HepG2 (cell line): Measurements from ENCODE around the gene CRABP1. TPM values are rescaled to one million over a fixed set of nuclear protein-coding genes. Genes with fewer than 3 reads are reported as not detected.

Source experiments
- ATAC-seq: fragments of 200-7000 bp; cut with Tn5 transposase; 3 replicates; pipeline ENCODE4 v1.9.1; 2020; ENCODE audit warnings: mild to moderate bottlenecking, moderate library complexity
- BruUV-seq: library from RNA; stranded (reverse); fragments of 400-500 nt; replicated peaks from 2 replicates; lab custom pipeline; 2021; lab: Mats Ljungman, UMichigan
- CTCF ChIA-PET: fragments of 300-600 bp; formaldehyde crosslinking; extraction: SDS; loops from one replicate; lab custom pipeline; 2021; ENCODE audit warnings: low total read pairs, inconsistent platforms, low intra/inter-chr PET ratio; lab: Yijun Ruan, JAX
- POLR2A ChIA-PET: fragments of 350-600 bp; sonication (Branson Sonifier 250); formaldehyde crosslinking; loops from one replicate; lab custom pipeline; 2020; ENCODE audit warnings: antibody characterized with exemption, inconsistent platforms; lab: Yijun Ruan, JAX
- DNase-seq: peaks from one replicate; pipeline ENCODE4 v3.0.0-alpha.2; 2015; ENCODE audit warnings: low spot score
- FAIRE-seq: peaks from 3 replicates; lab custom pipeline; 2011; peaks lifted over from hg19 to GRCh38; lab: Jason Lieb, UNC
- H2AFZ ChIP-seq: one replicate; pipeline ENCODE4 v1.6.1; 2011; ENCODE audit warnings: low read length, inconsistent platforms
- H3K27ac ChIP-seq: fragments of 300-600 bp; 3 replicates; pipeline ENCODE4 v1.8.0; 2011; ENCODE audit warnings: mixed run types, mild to moderate bottlenecking, mixed read lengths, low read length, inconsistent platforms; ENCODE audit not compliant: insufficient read depth; ENCODE audit errors: extremely low read length
- H3K27me3 ChIP-seq, 2 experiments: fragments of 200-600 bp in 1 of 2; 2 replicates in 1 of 2; 3 replicates in 1 of 2; pipeline versions ENCODE4 v1.6.0 to v1.8.0; 2011; ENCODE audit warnings: low read length in 2 of 2, mild to moderate bottlenecking in 2 of 2, moderate library complexity in 2 of 2, inconsistent platforms in 1 of 2; ENCODE audit not compliant: insufficient read depth in 2 of 2, control insufficient read depth in 1 of 2
- H3K36me3 ChIP-seq, 2 experiments: fragments of 200-600 bp in 1 of 2; replicated peaks in 1 of 2; 2 replicates in 1 of 2; 3 replicates in 1 of 2; pipeline versions ENCODE4 v1.5.1 to v1.8.0; 2011; ENCODE audit warnings: low read length in 2 of 2, inconsistent platforms in 1 of 2; ENCODE audit not compliant: insufficient read depth in 2 of 2, control insufficient read depth in 1 of 2
- H3K4me1 ChIP-seq: 2 replicates; pipeline ENCODE4 v1.5.1; 2012; ENCODE audit warnings: low read length, inconsistent platforms; ENCODE audit not compliant: insufficient read depth
- H3K4me2 ChIP-seq: 2 replicates; pipeline ENCODE4 v1.6.0; 2011; ENCODE audit warnings: low read depth, low read length, inconsistent platforms
- H3K4me3 ChIP-seq, 3 experiments: fragments of 200-600 bp in 1 of 3; sonication (generic), shearing (Covaris generic) in 1 of 3; replicated peaks in 1 of 3; 2 replicates each; pipeline ENCODE4 v1.5.1; 2011 to 2016; ENCODE audit warnings: low read length in 3 of 3, inconsistent platforms in 2 of 3, low read depth in 2 of 3, mild to moderate bottlenecking in 2 of 3, control low read depth in 1 of 3, mixed read lengths in 1 of 3; ENCODE audit not compliant: insufficient read depth in 1 of 3
- H3K79me2 ChIP-seq: one replicate; pipeline ENCODE4 v1.6.1; 2011; ENCODE audit warnings: low read length, inconsistent platforms; ENCODE audit not compliant: insufficient read depth
- H3K9ac ChIP-seq: 2 replicates; pipeline ENCODE4 v1.6.0; 2011; ENCODE audit warnings: mild to moderate bottlenecking, low read depth, low read length, inconsistent platforms; ENCODE audit not compliant: insufficient read depth
- H3K9me3 ChIP-seq: 2 replicates; pipeline ENCODE4 v1.5.1; 2012; ENCODE audit warnings: mild to moderate bottlenecking, low read length
- H4K20me1 ChIP-seq: 2 replicates; pipeline ENCODE4 v1.6.0; 2011; ENCODE audit warnings: inconsistent platforms, mild to moderate bottlenecking, low read length, moderate library complexity; ENCODE audit not compliant: insufficient read depth
- AGO1 ChIP-seq: fragments of 200-400 bp; formaldehyde crosslinking; IDR thresholded peaks from 2 replicates; pipeline ENCODE4 v1.6.1; 2017; ENCODE audit warnings: mild to moderate bottlenecking, low read depth, low read length, moderate library complexity; ENCODE audit not compliant: poor library complexity, severe bottlenecking
- ARHGAP35 ChIP-seq: sonication (generic); formaldehyde crosslinking; IDR thresholded peaks from 2 replicates; pipeline ENCODE4 v1.9.0; 2022; ENCODE audit warnings: mild to moderate bottlenecking, inconsistent platforms, moderate library complexity, missing genetic modification reagents, borderline replicate concordance
- E2F5 ChIP-seq: sonication (generic); formaldehyde crosslinking; conservative IDR thresholded peaks from 2 replicates; pipeline ENCODE4 v1.4.0; 2020; ENCODE audit warnings: missing genetic modification reagents
- RFXAP ChIP-seq: sonication (generic); formaldehyde crosslinking; IDR thresholded peaks from 2 replicates; pipeline ENCODE4 v1.4.0; 2020; ENCODE audit warnings: missing genetic modification reagents, borderline replicate concordance
- ZBTB40 ChIP-seq, 2 experiments: fragments of 450-650 bp in 1 of 2; sonication (generic) in 1 of 2; formaldehyde crosslinking in 1 of 2; IDR thresholded peaks; 2 replicates each; pipeline versions ENCODE4 v1.6.1 to v1.8.0; 2016 to 2022; ENCODE audit warnings: antibody characterized with exemption in 1 of 2, mild to moderate bottlenecking in 1 of 2, missing genetic modification reagents in 1 of 2
- ZFP36L2 ChIP-seq: sonication (generic); formaldehyde crosslinking; IDR thresholded peaks from 2 replicates; pipeline ENCODE4 v1.4.0; 2020; ENCODE audit warnings: missing genetic modification reagents
- ZNF224 ChIP-seq: sonication (generic); formaldehyde crosslinking; IDR thresholded peaks from 2 replicates; pipeline ENCODE4 v1.5.0; 2020; ENCODE audit warnings: mild to moderate bottlenecking, missing genetic modification reagents
- ZNF724P ChIP-seq: sonication (generic); formaldehyde crosslinking; IDR thresholded peaks from 2 replicates; pipeline ENCODE4 v1.8.0; 2022; ENCODE audit warnings: missing genetic modification reagents, borderline replicate concordance
- ZNF841 ChIP-seq: sonication (generic); formaldehyde crosslinking; IDR thresholded peaks from 2 replicates; pipeline ENCODE4 v1.8.1; 2023; ENCODE audit warnings: missing genetic modification reagents, borderline replicate concordance
- ZSCAN12 ChIP-seq: sonication (generic); formaldehyde crosslinking; IDR thresholded peaks from 2 replicates; pipeline ENCODE4 v1.9.0; 2021; ENCODE audit warnings: mild to moderate bottlenecking, missing genetic modification reagents
- WGBS: methylation state at CpG from one replicate; pipeline ENCODE4 v1.1.6; 2017; ENCODE audit warnings: low lambda C conversion rate; 5-methylcytosine and 5-hydroxymethylcytosine counted together
- in situ Hi-C: cut with HindIII; loops from 2 replicates; pipeline ENCODE4 v1.10.0; 2017; ENCODE audit warnings: low pct_unique_long_range_greater_than_20kb; ENCODE audit not compliant: extremely low pct_ligation_motif_present
- intact Hi-C: fragments of 100-400 bp; cut with micrococcal nuclease; formaldehyde crosslinking; loops from one replicate; pipeline ENCODE4 v1.10.0; 2022; ENCODE audit not compliant: unreplicated experiment
- polyA plus RNA-seq, 8 experiments: library from polyadenylated mRNA; depleted of rRNA in 3 of 8; stranded (reverse) in 7 of 8; unstranded in 1 of 8; fragments of >200 nt; fragmentation: Illumina TruSeq in 4 of 8; extraction: Trizol in 4 of 8; gene quantifications; 2 replicates each; pipeline versions ENCODE4 v1.2.1 to v1.2.3, GENCODE V29; 2011 to 2016; ENCODE audit warnings: low read depth in 4 of 8, missing spikeins in 1 of 8, mixed read lengths in 1 of 8; ENCODE audit not compliant: insufficient read depth in 1 of 8
- total RNA-seq, 5 experiments: library from RNA; depleted of rRNA; stranded (reverse); fragments of >200 nt; fragmentation: Illumina TruSeq; extraction: Trizol; gene quantifications; 2 replicates each; pipeline ENCODE4 v1.2.3, GENCODE V29; 2016; ENCODE audit warnings: low read depth in 1 of 5
- TF ChIP-seq, protein P1 (sequence below): sonication (generic); formaldehyde crosslinking; IDR thresholded peaks from 2 replicates; pipeline ENCODE4 v1.8.1; 2023; ENCODE audit warnings: missing genetic modification reagents, inconsistent platforms, borderline replicate concordance

Gene CRABP1
- total and polyA plus RNA-seq, 2 of the 13 experiments (the other 11 are each of a cell fraction or from before 2014, with no cell fraction given): not detected

DNA sequence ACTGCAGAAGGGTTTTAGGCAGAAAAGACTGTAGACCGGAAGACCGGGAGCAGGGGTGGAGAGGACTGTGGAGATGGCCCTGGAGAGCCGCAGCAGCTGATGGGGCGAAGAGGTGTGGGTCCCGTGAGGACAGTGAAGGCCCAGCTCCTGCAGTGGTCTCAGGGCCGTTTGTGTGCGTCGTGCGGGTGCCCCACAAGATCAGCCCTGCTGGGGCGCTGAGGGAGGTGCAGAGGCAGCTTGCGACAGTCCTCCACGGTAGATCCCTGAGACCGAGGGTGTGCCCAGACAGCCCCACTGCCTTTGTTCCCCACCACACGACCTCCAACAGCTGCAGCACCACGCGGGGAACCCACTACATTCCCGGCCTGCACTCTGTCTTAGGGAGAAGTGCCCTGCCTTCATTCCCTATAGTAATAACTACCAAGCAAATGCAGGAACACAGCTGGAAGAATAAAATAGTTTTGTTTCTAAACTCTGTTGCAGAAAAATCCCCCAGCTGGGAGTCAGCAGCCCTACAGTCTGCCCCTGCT, 19.0 kb upstream of the CRABP1 start:
- CTCF ChIA-PET: no interaction called here
- WGBS: 48% methylated on average over 5 of the region's 17 CpGs
- Histone ChIP-seq H3K27ac (no peak overlapping the region), H3K9me3 (no peaks in the 10 kb centered on the region), H4K20me1 (no peaks in the 10 kb centered on the region), H3K27me3 (peaks cover 4 to 35% of the 10 kb centered on the region in 2 experiments; a peak in 4 of 5 replicates), H3K36me3 (no peaks in the 10 kb centered on the region), H3K4me2 (no peak overlapping the region), H3K4me1 (0 out of 2 replicates have a peak, but pooled peaks cover 6% of the 10 kb centered on the region), H2AFZ (no peak overlapping the region), H3K9ac (no peak overlapping the region), H3K79me2 (no peaks in the 10 kb centered on the region), H3K4me3 (no peak overlapping the region)
- POLR2A ChIA-PET: interaction anchor here (1.2 to 1.4 kb wide), 3 partner anchors 22 to 117 kb away, joined by 3 to 4 read pairs (median 3); partner anchors contain the start of genes IREB2 and SKIC8
- TF ChIP-seq RFXAP (CRISPR knock-in tag) (no peak), ZNF724P (no peak), AGO1 (no peak), ZSCAN12 (CRISPR knock-in tag) (no peak), ZNF224 (no peak), ZBTB40 (IDR thresholded peaks at IDR 0.05) (no peak), ZBTB40 (CRISPR knock-in tag; IDR thresholded peaks at IDR 0.05) (no peak), ZFP36L2 (no peak), E2F5 (no peak), ZNF841 (no peak), ARHGAP35 (CRISPR knock-in tag) (no peak)
- TF ChIP-seq, protein P1, sequence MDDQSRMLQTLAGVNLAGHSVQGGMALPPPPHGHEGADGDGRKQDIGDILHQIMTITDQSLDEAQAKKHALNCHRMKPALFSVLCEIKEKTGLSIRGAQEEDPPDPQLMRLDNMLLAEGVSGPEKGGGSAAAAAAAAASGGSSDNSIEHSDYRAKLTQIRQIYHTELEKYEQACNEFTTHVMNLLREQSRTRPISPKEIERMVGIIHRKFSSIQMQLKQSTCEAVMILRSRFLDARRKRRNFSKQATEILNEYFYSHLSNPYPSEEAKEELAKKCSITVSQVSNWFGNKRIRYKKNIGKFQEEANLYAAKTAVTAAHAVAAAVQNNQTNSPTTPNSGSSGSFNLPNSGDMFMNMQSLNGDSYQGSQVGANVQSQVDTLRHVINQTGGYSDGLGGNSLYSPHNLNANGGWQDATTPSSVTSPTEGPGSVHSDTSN: no peak
- no TSS peak for BruUV-seq
- ATAC-seq (peak; percentile 21; the same call in 1 of the 3 replicates), FAIRE-seq (no peak), DNase-seq (no peak)
- intact Hi-C loops: no loop called here
- in situ Hi-C loops: no loop called here
